NT2/D1 (cell line): ENCODE results near the gene VAPB.

Experiments used
- SUZ12 ChIP-seq: IDR thresholded peaks from 2 replicates; pipeline ENCODE4 v1.6.1; 2011; ENCODE audit not compliant: insufficient read length, insufficient read depth; ENCODE audit errors: extremely low read depth
- YY1 ChIP-seq: IDR thresholded peaks from 2 replicates; pipeline ENCODE4 v1.6.1; 2011; ENCODE audit not compliant: insufficient read length, insufficient read depth
- ZNF274 ChIP-seq: IDR thresholded peaks from 2 replicates; pipeline ENCODE4 v1.6.1; 2011; ENCODE audit warnings: mild to moderate bottlenecking, low read depth, low read length

DNA sequence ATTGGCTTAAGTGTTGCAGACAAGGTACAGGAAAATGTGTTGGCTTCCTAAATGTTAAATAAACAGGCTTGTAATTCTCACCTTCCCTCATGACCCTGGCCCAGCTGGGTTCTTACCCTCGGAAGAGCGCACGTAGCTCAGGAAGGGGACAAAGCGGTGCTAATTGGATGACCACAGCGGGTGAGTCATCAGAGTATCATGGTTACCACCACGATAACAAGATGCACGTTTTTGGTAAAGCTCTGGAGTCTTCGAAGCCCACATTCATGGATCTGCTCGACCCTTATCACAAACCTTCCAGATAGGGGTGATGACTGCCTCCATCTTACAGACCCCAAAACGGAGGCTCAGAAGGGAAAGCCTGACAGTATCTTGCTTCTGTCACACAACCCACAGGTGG, 93.4 kb downstream of the VAPB start:
- TF ChIP-seq YY1 (no peak), SUZ12 (no peak), ZNF274 (no peak)
